ENCODE measurements around the gene FNIP2. TPM values are rescaled to one million over a fixed set of nuclear protein-coding genes. Genes with fewer than 3 reads are reported as not detected.
A peak's percentile ranks its signal among the peaks of the same experiment; 100 is the strongest.

FNIP2 gene
- total and polyA plus RNA-seq, 9 of the 15 experiments (the other 6 are each of a cell fraction or from before 2014, with no cell fraction given): 1.7 to 15.5 (median 8.3) TPM

GRCh38 chr4:158768555-158769174 is at the start of gene FNIP2 (continued):
- no peak for TF ChIP-seq ID3 (CRISPR knock-in tag; IDR thresholded peaks at IDR 0.05)
- TF ChIP-seq ID3 (tag; IDR thresholded peaks at IDR 0.05): 0 out of 2 replicates have a peak, but pooled peaks have one; percentile 40
- no peak for TF ChIP-seq TGIF2 (CRISPR knock-in tag; IDR thresholded peaks at IDR 0.05)
- TF ChIP-seq, protein P1, sequence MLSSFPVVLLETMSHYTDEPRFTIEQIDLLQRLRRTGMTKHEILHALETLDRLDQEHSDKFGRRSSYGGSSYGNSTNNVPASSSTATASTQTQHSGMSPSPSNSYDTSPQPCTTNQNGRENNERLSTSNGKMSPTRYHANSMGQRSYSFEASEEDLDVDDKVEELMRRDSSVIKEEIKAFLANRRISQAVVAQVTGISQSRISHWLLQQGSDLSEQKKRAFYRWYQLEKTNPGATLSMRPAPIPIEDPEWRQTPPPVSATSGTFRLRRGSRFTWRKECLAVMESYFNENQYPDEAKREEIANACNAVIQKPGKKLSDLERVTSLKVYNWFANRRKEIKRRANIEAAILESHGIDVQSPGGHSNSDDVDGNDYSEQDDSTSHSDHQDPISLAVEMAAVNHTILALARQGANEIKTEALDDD (IDR thresholded peaks at IDR 0.05): no peak
- TF ChIP-seq ZNF3 (CRISPR knock-in tag; IDR thresholded peaks at IDR 0.05): no peak
- TF ChIP-seq, protein P2, sequence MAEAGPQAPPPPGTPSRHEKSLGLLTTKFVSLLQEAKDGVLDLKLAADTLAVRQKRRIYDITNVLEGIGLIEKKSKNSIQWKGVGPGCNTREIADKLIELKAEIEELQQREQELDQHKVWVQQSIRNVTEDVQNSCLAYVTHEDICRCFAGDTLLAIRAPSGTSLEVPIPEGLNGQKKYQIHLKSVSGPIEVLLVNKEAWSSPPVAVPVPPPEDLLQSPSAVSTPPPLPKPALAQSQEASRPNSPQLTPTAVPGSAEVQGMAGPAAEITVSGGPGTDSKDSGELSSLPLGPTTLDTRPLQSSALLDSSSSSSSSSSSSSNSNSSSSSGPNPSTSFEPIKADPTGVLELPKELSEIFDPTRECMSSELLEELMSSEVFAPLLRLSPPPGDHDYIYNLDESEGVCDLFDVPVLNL (CRISPR knock-in tag; IDR thresholded peaks at IDR 0.05; ENCODE audit: low read depth): no peak
- no peak for TF ChIP-seq BRD4 (IDR thresholded peaks at IDR 0.05)
- TF ChIP-seq ZNF699 (CRISPR knock-in tag; IDR thresholded peaks at IDR 0.05; ENCODE audit: insufficient replicate concordance): no peak
- no peak for TF ChIP-seq TFE3 (CRISPR knock-in tag; IDR thresholded peaks at IDR 0.05)
- TF ChIP-seq USF2 (CRISPR knock-in tag; IDR thresholded peaks at IDR 0.05): peak; percentile 63; the same call in 1 of the 2 replicates
- peak; percentile 50; the same call in 1 of the 2 replicates for TF ChIP-seq BHLHE40 (IDR thresholded peaks at IDR 0.05; ENCODE audit: low read length)
- peak; percentile 53; the same call in 1 of the 2 replicates for TF ChIP-seq CTBP1 (IDR thresholded peaks at IDR 0.05; ENCODE audit: borderline replicate concordance)
- no peak for TF ChIP-seq ZNF165 (CRISPR knock-in tag; IDR thresholded peaks at IDR 0.05; ENCODE audit: borderline replicate concordance)
- no peak for TF ChIP-seq OTX1 (CRISPR knock-in tag; IDR thresholded peaks at IDR 0.05)
- TF ChIP-seq POLR3G (IDR thresholded peaks at IDR 0.05; ENCODE audit: extremely low read depth, insufficient read length, insufficient replicate concordance): no peak
- no peak for TF ChIP-seq NR3C1 (CRISPR knock-in tag; IDR thresholded peaks at IDR 0.05)
- TF ChIP-seq EGR1 (conservative IDR thresholded peaks at IDR 0.05): peak; percentile 66
- TF ChIP-seq ZBTB43 (CRISPR knock-in tag; IDR thresholded peaks at IDR 0.05): no peak
- TF ChIP-seq NRF1 (conservative IDR thresholded peaks at IDR 0.05 in 1 of 2, IDR thresholded peaks at IDR 0.05 in 1 of 2): 0 out of 4 replicates have a peak, but pooled peaks of 1 of the 2 experiments have one; percentile 19
- TF ChIP-seq ILK (tag; IDR thresholded peaks at IDR 0.05; ENCODE audit: borderline replicate concordance, low read depth): no peak
- TF ChIP-seq YBX1 (IDR thresholded peaks at IDR 0.05): no peak
- no peak for TF ChIP-seq ZKSCAN1 (IDR thresholded peaks at IDR 0.05; ENCODE audit: low read depth, low read length)
- TF ChIP-seq SAP30 (IDR thresholded peaks at IDR 0.05; ENCODE audit: borderline replicate concordance, insufficient read depth, low read depth, low read length, poor library complexity, severe bottlenecking): peak; percentile 51

Measured in K562 (cell line).